Inflammatory macrophage treated with lipopolysaccharide for 1 hour (primary cell): ENCODE results near the gene DDX50.
A peak's percentile ranks its signal among the peaks of the same experiment; 100 is the strongest.
"Not testable (repeated sequence)": the region's sequence is repeated elsewhere in the genome, so short reads cannot be mapped to it uniquely, and the experiment has no call there.

Source experiments
- DNase-seq, 2 donors: peaks; one replicate each; pipeline ENCODE4 v3.0.0-alpha.2; 2020 to 2022

DDX50 gene

GRCh38 chr10:68901105-68901927, at the start of gene DDX50:
DDX50 (plus strand) TSS chr10:68901315; CDS start chr10:68901385, 70 bp downstream.
- DNase-seq, result peak; percentile 99 to 100

GRCh38 chr10:68856352-68856751, 44.8 kb upstream of the DDX50 start:
- DNase-seq, result no peak

- no peak for DNase-seq
Measured at GRCh38 chr10:68857005-68857404, 44.1 kb upstream of the DDX50 start.

- no peak for DNase-seq
Measured at GRCh38 chr10:68861253-68861652, 39.9 kb upstream of the DDX50 start.

GRCh38 chr10:68864611-68865010, 36.5 kb upstream of the DDX50 start:
- no peak for DNase-seq

DNA sequence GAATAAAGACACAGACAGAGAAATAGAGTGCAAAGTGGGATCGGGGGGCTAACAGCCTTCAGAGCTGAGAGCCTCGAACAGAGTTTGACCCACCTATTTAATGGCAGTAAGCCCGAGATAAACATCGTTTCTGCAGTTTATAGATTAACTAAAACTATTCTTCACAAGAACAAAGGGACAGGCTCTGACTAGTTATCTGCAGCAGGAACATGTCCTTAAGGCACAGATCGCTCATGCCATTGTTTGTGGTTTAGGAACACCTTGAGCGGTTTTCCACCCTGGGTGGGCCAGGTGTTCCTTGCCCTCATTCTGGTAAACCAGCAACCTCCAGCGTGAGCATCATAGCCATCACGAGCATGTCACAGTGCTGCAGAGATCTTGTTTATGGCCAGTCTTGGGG, 32.9 kb upstream of the DDX50 start:
- DNase-seq, result not testable (repeated sequence)

GRCh38 chr10:68869623-68870022, 31.5 kb upstream of the DDX50 start:
- DNase-seq, result no peak

DNA sequence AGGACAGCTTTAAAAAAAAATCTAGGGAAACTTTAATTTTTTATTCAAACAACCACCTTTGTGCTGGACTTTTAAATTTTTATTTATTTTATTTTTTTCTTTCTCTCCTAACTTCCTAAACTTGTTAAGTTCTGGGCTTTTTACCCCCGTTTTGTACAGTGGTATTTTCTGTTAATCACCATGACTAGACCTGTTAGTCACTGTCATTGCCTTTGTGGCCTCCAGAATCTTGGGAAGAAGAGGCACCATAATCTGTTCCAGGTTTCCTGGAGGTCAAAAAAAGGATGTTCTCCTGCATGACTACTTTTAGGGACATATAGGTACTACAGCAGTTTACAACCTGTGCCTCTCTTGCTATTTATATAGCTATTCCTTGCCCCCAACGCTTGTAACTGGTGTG, 31.1 kb upstream of the DDX50 start:
- DNase-seq, result no peak

DNA sequence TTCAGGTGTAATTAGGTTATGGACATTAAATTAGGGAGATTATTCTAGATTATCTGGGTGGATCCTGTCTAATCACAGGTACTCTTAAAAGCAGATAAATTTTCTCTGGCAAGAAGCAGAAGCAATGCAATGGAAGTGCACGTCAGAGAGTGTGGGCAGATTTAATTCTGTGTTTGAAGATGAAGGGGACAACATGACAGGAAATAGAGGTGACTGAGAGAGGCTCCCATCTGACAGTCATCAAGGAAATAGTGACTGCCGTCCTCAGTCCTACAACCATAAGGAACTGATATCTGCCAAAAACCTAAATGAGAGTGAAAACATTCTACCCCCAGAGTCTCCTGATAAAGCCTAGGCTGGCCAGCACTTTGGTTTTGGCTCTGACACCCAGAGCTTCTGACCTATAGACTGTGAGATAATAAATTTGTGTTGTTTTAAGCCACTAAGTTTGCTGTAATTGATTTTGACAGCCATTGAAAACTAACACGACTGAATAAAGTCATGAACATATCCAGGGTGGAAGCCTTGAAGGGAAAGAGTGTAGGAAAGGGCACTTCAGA, 30.5 kb upstream of the DDX50 start:
- DNase-seq, result no peak

DNA sequence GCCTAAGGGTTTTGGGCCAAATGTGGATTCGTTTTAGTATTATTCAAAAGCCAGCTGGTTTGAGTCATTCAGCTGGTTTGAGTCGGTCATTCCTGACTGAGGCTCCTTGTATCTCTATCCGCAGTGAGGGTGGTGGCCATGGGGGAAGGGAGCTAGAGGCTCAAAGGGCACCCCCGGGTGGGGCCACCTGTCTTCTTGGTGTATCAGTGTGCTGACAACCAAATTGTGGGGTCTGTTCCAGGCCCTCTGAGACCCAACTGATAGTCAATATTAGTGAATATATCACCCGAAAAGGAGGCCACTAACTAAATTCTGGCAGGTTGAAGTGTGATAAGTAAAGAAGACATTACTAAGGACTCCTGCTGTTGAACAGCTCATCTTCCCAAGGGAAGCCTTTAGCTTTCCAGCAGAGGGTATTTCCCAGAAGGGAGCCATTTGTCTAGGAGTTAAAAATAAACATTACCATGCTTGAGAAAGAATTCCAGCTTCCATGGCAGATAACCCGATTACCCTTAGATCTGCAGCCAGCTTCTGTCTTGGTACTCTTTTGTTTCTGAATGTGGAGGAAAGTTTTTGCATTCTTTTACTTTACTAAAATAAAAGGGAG, 29.9 kb upstream of the DDX50 start:
- DNase-seq, result no peak

DNA sequence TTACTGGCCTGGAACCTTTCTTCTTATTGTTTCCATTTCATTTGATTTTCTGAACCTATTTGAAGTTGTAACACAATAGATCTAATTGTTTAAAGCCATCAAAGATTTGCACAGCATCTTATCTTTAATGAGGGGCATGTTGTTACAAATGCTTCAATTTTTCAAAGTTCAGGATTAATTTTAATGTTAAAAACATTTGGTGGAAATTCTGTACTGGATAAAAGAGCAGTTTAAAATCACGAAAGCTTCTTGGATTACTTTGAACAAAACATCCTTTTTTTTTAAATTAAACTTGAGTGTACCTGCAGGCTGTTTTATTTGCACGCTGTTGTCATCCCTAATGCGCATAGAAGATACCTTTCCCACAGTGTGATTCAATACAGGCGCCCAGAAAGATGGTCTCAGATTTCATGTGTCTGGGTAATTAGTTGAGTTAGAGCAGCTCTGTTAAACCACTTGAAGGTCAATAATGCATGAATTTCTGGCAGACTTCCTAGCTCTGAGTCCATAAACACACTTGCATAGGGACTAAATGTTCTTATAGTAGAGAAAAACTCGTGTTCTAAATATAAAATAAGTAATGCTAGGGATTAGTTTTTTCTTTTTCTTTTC, 29.3 kb upstream of the DDX50 start:
- no peak for DNase-seq

GRCh38 chr10:68876246-68877138, 24.6 kb upstream of the DDX50 start:
- DNase-seq, result no peak

- DNase-seq, result no peak
Measured at GRCh38 chr10:68877482-68878110, 23.5 kb upstream of the DDX50 start.

DNA sequence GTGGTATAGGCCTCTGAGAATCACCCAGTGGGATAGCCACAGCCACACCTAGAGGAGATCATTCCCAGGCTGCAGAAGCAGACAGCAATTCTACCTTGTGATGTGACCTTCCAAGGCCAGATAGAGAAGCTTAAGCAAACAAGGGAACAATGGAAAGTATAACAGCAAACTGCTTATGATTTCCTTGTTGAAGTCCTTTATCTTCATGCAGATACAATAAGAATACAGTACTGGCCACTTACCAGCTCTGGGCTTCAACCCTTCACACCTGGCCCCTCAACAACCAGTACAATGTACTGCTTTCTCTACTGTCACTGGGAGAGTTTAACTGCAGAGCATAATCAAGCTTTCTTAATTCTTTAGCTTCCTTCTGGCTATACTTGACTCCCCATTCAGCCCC, 22.6 kb upstream of the DDX50 start:
- no peak for DNase-seq

DNA sequence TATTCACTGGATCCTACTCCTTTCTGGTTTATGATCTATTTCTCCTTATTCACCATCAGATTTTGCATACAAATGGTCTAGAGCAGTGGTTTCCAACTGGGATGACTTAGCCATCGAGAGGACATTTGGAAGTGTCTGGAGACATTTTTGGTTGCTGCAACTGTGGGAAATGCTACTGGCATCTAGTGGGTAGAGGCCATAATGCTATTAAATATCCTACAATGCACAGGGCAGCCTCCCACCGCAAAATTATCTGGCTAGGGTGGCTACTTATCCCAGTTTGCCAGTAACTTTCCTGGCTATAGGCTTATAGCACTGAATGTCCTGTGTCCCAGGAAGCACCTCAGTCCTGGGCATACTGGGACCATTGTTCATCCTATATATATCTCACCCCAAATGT, 21.5 kb upstream of the DDX50 start:
- DNase-seq, result no peak

- no peak for DNase-seq
Measured at GRCh38 chr10:68880181-68880580, 20.9 kb upstream of the DDX50 start.

GRCh38 chr10:68895041-68895440, 6.1 kb upstream of the DDX50 start:
- DNase-seq, result peak; percentile 6 to 16

DNA sequence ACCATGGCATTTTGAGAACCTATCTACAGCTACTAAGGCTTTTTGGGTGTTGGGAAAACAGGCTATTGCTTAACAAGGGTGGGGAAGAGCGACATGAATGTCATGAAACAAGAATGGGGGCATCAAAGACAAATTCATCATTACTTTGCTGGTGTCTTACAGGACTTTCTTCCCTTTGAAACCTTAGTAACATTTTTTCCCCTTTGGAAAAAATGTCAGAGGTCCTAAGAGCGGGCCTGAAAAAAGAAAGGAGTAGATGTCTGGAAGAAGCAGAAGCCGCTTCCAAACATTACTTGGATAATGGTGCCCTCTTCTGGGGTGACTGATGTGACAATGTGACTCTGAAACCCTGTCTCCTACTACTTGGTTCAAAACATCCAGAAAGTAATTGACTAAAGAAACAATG, 3.8 kb upstream of the DDX50 start:
- peak; percentile 23 to 72 for DNase-seq

DNA sequence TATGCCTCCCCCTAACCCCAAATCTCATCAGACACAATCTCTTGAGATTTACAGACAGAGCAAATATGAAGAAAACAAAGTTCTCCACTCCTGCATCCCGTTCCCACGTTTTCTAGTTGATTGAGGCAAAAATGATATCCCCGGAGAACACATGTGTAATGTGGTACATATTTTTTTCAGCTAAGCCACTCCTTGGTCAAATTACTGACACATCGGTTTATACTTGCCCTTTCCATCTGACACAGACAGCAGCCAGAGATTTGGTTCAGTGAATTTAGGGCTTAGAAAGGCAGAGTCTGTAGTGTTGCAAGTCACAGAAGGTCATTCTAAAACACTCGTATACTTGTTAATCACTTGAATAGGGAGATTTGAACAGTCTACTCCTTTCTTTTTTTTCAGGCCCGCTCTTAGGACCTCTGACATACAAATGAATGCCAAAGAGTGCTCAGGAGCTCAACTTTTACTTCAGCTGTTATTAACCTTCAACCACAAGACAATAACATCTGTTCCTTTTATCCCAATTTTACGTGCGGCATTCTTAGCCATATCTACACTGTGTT, 1.8 kb upstream of the DDX50 start:
- no peak for DNase-seq

DNA sequence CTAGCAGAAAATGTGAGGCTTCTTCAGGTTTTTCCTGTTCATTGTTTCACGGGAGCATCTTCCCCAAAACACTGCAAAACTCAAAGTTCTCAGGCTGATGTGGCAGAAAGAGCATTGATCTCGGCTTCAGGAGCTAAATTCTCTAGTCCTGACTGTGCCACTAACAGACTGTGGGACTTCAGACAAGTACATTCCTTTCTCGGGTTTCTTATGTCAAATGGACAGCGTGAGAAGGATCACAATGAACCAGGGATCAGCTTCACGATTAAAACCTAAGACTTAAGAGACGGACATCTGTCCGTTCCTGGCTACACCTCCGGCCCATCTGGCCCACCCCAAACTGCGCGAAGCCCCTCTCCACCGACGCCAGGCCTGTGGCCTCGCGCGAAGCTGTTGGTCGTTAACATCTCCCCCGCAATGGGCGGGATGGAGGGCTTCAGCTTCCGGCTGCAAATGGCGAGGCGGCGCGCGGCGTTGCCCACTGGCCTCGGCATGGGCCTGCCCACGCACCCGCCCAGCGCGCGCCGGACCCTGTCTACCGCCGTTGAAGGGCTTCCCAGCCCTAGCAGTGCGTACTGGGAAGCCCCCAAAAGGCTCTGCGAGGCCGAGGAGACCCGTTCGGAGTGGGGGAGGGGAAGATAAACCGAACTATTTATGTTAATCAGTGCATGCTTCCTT, 549 bp upstream of the DDX50 start:
- peak in 1 of 2 donors; percentile 1 for DNase-seq

DNA sequence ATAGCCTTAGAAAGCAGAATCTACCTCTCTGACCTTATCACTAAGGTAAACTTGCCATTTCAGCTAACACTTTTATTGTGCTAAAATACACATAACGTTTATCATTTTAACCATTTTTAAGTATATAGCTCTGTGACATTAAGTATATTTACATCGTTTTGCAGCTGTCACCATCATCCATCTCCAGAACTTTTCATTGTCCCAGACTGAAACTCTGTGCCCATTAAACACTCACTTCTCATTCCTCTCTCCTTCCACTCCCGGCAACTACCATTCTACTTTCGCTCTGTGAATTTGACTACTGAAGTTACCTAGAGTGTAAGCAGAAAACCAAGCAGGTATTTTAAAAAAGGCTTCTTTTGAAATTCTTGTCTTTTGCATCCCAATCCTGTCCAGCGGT, 1.3 kb downstream of the DDX50 start:
- DNase-seq, result no peak
